GM21737 (cell line): ENCODE measurements around the gene PCDHB6.
"Not testable (repeated sequence)": the region's sequence is repeated elsewhere in the genome, so short reads cannot be mapped to it uniquely, and the experiment has no call there.

Source experiments
- ATAC-seq: cut with Tn5 transposase; IDR thresholded peaks from one replicate; pipeline ENCODE4 v1.9.1; 2021; ENCODE audit warnings: mild to moderate bottlenecking, moderate library complexity; ENCODE audit not compliant: unreplicated experiment

The PCDHB6 gene

GRCh38 chr5:141201646-141202045 is 51.8 kb downstream of the PCDHB6 start:
- not testable (repeated sequence) for ATAC-seq
